Measurements from ENCODE around the gene CD300A.

CD300A gene

DNA sequence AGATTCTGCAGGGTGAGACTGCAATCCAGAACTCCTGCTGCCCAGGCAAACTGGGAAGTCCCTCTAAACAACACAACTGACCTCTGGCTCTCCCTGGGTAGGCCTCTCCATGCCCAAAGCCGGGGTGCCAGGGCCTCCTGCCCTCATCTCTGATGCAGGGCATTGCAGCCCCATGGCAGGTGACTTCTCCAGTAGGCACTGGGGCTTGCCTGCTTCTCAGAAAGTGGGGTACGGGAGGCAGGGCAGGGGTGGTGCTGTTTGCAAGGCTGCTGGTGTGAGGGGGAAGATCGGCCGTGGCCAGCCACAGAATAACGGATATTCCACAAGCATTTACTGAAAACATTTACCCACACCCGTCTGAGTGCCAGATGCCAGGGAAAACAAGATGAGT lies 38.7 kb upstream of the CD300A start:
- TF ChIP-seq, protein P1, sequence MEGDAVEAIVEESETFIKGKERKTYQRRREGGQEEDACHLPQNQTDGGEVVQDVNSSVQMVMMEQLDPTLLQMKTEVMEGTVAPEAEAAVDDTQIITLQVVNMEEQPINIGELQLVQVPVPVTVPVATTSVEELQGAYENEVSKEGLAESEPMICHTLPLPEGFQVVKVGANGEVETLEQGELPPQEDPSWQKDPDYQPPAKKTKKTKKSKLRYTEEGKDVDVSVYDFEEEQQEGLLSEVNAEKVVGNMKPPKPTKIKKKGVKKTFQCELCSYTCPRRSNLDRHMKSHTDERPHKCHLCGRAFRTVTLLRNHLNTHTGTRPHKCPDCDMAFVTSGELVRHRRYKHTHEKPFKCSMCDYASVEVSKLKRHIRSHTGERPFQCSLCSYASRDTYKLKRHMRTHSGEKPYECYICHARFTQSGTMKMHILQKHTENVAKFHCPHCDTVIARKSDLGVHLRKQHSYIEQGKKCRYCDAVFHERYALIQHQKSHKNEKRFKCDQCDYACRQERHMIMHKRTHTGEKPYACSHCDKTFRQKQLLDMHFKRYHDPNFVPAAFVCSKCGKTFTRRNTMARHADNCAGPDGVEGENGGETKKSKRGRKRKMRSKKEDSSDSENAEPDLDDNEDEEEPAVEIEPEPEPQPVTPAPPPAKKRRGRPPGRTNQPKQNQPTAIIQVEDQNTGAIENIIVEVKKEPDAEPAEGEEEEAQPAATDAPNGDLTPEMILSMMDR (IDR thresholded peaks at IDR 0.05), result no peak

DNA sequence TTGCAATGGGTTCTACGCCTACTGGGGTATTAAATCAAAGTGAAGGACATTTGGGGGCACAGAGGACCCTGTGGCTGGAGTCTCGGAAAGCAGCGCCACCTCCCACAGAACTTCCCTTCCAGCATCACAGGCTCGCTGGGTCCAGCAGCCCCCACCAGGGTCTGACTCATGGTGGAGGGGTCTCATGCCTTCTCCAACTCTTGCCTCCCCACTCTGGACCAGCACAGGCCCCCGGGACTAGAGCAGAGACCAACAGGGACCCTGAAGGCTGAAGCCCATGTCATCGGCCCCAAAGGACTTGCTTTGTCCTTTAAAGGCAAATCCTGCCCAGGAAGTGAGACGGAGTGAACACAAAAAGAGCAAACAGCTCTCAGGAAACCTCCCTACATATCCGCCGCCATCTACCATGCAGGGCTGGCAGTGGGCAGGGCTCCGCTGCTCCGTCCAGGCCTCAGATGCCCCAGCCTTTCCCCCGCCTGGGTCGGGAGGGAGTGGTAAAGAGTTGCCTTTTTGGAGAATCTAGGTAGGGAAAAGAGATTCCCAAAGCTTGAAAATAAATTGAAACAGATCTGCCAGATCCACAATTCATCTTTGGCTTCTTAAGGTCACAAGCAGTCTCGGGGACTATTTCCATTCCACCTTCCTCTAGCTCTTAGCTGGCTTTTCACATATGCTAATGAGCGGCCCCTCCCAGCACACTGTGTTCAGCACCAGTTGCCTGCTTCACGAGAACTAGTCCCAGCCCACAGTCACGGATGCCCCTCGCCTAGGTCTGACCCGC lies 36.6 kb upstream of the CD300A start:
- TF ChIP-seq, protein P1 (IDR thresholded peaks at IDR 0.05), result no peak

DNA sequence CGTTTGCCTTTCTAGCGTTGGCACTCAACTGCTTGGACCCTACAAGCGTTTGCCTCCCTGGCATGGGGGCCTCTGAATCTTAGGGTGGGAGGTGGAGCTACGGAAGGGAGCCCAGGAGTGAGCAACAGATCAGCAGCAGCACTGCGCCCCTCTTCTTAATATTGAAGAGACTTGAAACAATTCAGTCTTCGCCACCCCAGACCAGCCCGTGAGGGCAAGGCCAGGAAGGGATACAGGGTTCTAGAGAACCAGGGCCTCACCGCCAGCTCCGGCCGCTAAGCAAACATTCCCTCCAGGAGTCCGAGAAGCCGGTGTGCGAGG lies 36.1 kb upstream of the CD300A start:
- TF ChIP-seq, protein P1 (IDR thresholded peaks at IDR 0.05), result no peak

DNA sequence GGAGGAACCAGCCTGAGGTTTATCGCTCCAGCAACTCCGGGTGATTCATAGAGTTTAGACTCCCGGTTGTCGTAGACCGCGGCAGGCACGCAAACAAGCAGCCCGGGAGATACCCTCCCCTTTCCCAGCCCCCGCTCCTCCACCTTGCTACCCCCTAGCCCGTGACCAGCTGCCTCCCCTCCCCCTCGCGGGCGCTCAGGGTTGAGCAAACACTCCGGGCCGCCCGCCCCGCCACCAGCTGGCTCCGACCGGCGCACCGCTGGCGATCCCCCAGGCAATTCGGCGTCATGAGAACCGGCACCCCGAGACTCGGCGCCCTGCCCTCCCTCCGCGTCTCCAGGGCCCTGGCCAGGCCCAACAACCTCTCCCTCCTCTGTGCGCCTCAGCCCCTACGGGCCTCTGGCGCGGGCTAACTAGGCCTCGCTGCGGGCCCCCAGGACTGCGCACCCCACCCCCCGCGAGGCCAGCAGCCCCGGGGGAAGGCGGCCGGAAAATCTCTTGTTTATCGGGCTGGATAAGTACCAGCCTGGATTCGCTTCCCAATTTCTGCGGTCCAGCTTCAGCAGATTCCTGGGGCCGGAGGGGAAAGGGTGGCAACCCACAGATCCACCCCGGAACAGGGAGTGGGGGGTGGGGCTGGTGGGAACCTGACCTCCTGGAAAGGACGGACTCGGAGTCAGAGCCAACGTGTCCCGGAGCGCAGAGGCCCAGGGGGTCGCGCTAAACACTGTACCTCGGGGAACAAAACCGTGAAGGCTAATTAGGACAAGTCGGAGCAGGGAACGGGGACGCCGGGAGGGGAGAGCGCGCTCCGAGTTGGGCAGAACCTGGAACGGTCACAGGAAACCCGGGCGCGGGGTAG lies 35.5 kb upstream of the CD300A start:
- TF ChIP-seq, protein P1 (IDR thresholded peaks at IDR 0.05), result no peak

DNA sequence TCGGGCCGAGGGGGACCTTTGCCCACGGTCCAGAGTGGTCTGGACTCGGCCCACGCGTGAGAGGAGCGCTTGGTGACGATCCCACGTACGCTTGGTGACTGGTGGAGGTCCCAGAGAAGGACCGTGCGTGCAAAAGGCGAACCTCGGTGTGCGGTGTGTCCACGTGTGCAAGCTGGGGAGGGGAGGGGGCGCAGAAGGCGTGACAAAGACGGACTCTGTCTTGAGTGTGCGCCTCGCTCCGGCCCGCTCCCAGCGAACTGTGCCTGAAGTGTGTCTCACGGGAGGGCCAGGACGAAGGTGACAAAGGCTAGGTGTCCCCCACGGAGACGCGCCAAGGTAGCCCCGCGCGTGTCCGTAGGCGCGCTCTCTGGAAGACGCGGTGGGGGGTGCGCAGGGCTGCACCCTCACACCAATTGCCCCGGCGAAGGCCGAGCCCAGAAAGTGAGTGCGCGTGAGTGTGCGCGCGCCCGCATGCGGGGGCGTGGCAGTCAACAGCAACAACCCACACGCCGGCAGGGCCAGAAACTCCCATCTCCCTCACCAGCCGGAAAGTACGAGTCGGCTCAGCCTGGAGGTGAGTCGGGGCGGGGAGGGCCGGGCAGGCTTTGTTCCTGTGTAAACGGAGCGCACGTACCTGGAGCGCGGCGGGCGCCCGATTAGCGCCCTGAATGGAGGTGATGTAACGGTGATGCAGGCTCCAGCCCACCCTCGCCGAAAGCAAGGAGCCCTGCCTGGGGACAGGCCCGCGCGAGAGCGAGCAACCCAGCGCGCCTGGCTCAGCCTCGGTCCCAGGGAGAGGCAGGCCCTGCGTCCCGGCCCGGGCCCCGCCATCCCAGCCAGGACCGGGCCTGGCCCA lies 34.6 kb upstream of the CD300A start, which contains the start of gene GPRC5C:
Gene GPRC5C (plus strand): TSS at position 521 of the 856 bp plus-strand sequence. CDS start 7,689 bp downstream, outside the sequence.
- TF ChIP-seq, protein P1 (IDR thresholded peaks at IDR 0.05), result no peak

DNA sequence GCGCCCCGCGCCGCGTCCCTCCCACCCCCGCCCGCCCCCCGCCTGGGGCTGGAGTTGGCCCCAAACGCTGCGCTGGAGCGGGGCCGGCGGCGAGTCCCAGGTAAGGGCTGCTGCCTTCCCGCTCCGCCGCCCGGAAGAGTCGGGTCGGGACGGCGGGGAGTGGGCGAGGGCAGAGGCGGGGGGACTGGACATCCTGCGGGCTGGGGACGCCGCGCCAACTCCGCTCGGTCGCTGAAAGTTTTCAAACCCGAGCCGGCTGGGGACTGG lies 34.1 kb upstream of the CD300A start:
- TF ChIP-seq, protein P1 (IDR thresholded peaks at IDR 0.05), result no peak

DNA sequence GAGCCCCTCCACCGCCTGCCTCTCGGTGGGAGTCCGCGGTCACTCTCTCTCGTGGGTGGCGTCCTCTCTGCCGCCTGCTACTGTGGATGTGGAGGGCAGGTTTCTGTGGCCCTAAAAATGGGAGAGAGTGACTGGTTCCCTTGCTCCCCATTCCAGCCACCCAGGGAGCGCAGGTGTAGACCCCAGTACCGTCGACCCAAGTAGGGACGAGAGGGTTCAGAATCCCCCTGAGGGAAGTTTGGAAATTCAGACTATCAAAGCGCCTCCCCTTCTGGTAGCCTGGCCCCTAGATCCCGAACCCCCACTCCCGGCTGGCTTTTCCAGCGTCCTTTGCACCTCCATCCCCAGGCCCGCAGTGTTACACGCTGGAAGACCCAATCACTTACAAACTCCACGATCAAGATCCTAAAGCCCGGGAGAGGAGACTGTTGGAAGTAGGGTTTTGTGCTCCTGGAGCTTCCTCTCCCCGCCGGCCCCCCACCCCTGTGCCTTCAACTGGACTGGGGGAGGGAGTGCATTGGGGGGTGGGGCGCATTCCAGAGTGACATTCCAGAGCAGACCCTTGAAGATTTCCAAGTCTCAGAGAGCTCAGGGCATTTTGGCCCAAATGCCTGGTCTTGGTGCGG lies 33.6 kb upstream of the CD300A start:
- TF ChIP-seq, protein P1 (IDR thresholded peaks at IDR 0.05), result no peak

Measured in LNCAP (cell line).